NOMO-1 (cell line): ENCODE results near the gene ZNF831.

Experiments
- DNase-seq, 2 experiments: peaks; one replicate each; lab custom pipeline; 2025; ENCODE audit not compliant: unreplicated experiment in 2 of 2; lab: John Stamatoyannopoulos, UW

ZNF831 gene

GRCh38 chr20:59177266-59178250, 13.9 kb downstream of the ZNF831 start:
- DNase-seq, result no peak

- DNase-seq, result no peak
Observed at GRCh38 chr20:59178983-59179595, 15.5 kb downstream of the ZNF831 start.

- DNase-seq, result no peak
Observed at GRCh38 chr20:59179988-59180387, 16.4 kb downstream of the ZNF831 start.

- no peak for DNase-seq
Observed at GRCh38 chr20:59181936-59182335, 18.3 kb downstream of the ZNF831 start.

GRCh38 chr20:59182401-59183044, 18.9 kb downstream of the ZNF831 start:
- peak in 1 of 2 experiments; percentile 21 for DNase-seq

DNA sequence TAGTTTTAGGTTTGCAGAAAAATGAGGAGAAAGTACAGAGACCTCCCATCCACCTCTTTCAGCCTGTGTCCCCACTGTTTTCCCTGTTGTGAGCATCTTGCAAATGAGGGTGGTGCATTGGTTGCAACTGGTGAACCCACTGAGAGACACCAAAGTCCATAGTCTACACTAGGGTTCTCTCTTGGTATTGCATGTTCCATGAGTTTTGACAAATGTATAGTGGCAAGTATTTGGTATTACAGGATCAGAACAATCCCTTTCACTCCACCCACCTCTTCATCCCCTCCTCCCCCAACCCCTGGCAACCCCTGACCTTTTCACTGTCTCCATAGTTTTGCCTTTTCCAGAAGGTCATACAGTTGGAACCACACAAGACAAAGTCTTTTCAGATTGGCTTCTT, 20.1 kb downstream of the ZNF831 start:
- no peak for DNase-seq

- DNase-seq, result no peak
Observed at GRCh38 chr20:59184880-59185447, 21.3 kb downstream of the ZNF831 start.

GRCh38 chr20:59185809-59186208, 22.2 kb downstream of the ZNF831 start:
- no peak for DNase-seq

DNA sequence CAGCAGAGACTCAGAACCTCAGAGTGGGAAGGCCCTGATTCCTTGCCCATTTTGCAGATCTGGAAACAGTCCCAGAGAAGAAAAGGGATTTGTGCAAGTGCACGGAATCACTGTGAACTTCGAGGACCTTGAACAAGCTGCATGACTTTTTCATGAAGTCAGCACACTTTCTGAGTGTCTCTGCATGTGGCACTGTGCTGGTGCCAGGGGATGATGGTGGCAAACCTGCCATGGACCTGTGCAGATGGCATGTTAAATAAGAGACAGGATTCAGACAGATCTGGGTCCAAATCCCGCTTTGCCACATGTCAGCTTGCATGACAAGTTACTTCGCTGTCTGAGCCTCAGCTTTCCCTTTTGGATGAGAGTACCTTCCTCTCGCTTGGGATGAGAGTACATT, 26.8 kb downstream of the ZNF831 start:
- DNase-seq, result no peak

GRCh38 chr20:59191036-59191755, 27.6 kb downstream of the ZNF831 start:
- no peak for DNase-seq

- no peak for DNase-seq
Observed at GRCh38 chr20:59191756-59192532, 28.3 kb downstream of the ZNF831 start.

- no peak for DNase-seq
Observed at GRCh38 chr20:59192533-59192896, 28.9 kb downstream of the ZNF831 start.

DNA sequence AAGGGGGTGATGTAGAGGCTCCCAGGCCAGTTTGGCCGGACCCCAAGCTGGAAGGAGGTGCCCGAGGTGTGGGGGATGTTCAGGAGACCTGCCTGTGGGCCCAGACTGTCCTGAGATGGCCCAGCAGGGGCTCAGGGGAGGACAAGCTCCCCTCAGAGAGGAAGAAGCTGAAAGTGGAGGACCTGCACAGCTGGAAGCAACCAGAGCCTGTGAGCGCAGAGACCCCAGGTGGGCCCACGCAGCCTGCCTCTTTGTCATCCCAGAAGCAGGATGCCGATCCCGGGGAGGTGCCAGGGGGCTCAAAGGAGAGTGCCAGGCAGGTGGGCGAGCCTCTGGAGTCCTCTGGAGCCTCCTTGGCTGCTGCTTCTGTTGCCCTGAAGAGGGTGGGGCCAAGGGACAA, 29.7 kb downstream of the ZNF831 start:
- DNase-seq, result no peak

GRCh38 chr20:59194023-59194935, 30.7 kb downstream of the ZNF831 start:
- DNase-seq, result no peak

- no peak for DNase-seq
Observed at GRCh38 chr20:59195316-59195993, 31.8 kb downstream of the ZNF831 start.

DNA sequence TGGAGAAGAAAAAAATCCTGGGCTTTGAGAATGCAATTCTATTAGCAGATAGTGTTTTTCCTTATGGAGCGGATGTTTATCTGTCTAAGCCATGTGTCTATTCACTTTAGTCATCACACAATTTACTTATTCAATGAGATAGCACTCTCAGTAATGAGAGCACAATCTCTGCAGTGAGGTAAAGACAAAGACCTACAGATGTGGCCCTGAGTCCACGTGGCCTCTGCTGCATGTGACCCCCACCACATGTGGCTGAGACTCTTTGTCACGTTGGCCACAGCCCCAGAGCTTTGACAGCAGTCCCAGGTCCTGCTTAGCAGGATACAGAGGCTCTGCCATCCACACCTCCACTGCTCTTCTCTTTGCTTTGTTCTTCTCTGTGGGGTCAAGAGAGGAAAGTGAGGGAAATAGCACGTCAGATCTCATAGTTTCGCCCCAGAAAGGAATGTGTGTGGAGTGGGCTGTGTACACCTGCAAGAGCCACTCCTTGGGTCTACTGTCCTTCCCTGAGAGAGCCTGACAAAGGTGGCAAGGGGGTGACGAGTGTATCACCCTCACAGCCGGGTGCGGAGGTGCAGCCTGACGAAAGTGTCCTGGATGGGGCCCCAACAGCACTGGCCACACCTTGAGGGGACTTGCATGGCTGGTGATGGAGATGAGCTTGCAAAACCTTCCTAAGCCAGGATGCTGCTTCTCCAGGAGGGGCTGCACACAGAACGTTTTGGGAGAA, 40.7 kb downstream of the ZNF831 start:
- DNase-seq, result no peak

GRCh38 chr20:59205044-59205443, 41.4 kb downstream of the ZNF831 start:
- DNase-seq, result no peak

DNA sequence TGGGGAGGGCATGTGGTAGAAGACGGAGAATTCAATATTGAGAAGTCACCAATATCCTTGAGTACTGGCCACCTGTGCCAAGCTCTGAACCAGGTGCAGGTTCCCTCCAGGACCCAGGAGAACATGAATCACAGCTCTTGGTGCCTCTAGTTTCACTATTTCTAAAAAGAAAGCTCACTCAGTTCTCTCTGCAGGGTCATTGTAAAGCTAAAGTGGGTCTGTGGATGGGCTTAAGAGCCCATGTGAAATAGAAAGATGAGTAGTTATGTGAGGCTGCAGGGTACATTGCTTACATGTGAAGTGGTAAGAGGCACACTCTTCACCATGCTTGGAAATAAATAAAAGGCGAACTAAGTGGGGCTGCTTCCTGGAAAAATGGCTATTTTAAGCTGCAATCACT, 43.6 kb downstream of the ZNF831 start:
- no peak for DNase-seq
